CD14-positive monocyte (primary cell): ENCODE measurements around the gene CDC45. TPM values are rescaled to one million over a fixed set of nuclear protein-coding genes. Genes with fewer than 3 reads are reported as not detected.

Source experiments
- DNase-seq, 3 donors: peaks; one replicate each; pipeline ENCODE4 v3.0.0-alpha.2; 2011 to 2022
- H2AFZ ChIP-seq: 2 replicates; pipeline ENCODE4 v1.6.0; 2012; ENCODE audit warnings: mild to moderate bottlenecking, low read depth, low read length, inconsistent platforms; ENCODE audit not compliant: insufficient read depth, poor library complexity, severe bottlenecking
- H3K27ac ChIP-seq, 2 donors: 1 replicate in 1 of 2; 2 replicates in 1 of 2; pipeline ENCODE4 v1.5.1; 2012 to 2013; ENCODE audit warnings: low read length in 2 of 2, control low read depth in 1 of 2, inconsistent platforms in 1 of 2, low read depth in 1 of 2, mild to moderate bottlenecking in 1 of 2
- H3K27me3 ChIP-seq, 2 donors: one replicate each; pipeline versions ENCODE4 v1.6.0 to v1.6.1; 2011 to 2013; ENCODE audit warnings: low read length in 2 of 2; ENCODE audit not compliant: control insufficient read depth in 2 of 2, insufficient read depth in 2 of 2
- H3K36me3 ChIP-seq, 2 donors: replicated peaks in 1 of 2; 1 replicate in 1 of 2; 2 replicates in 1 of 2; pipeline versions ENCODE4 v1.5.1 to v1.6.1; 2012 to 2013; ENCODE audit warnings: low read length in 2 of 2, control low read depth in 1 of 2, inconsistent platforms in 1 of 2, mild to moderate bottlenecking in 1 of 2; ENCODE audit not compliant: insufficient read depth in 2 of 2, control insufficient read depth in 1 of 2
- H3K4me1 ChIP-seq, 2 donors: 1 replicate in 1 of 2; 2 replicates in 1 of 2; pipeline versions ENCODE4 v1.5.1 to v1.6.1; 2012 to 2013; ENCODE audit warnings: low read length in 2 of 2, control low read depth in 1 of 2, inconsistent platforms in 1 of 2, mild to moderate bottlenecking in 1 of 2, moderate library complexity in 1 of 2; ENCODE audit not compliant: insufficient read depth in 2 of 2, control insufficient read depth in 1 of 2
- H3K4me2 ChIP-seq: replicated peaks from 2 replicates; pipeline ENCODE3; 2012; ENCODE audit warnings: low read length, moderate library complexity, mild to moderate bottlenecking; ENCODE audit not compliant: poor library complexity, severe bottlenecking; ENCODE audit errors: extremely low read depth
- H3K4me3 ChIP-seq, 3 experiments: fragments of 200-600 bp in 1 of 3; sonication (generic) in 1 of 3; replicated peaks in 1 of 3; 1 replicate in 2 of 3; 2 replicates in 1 of 3; pipeline ENCODE4 v1.5.1; 2011 to 2013; ENCODE audit warnings: low read length in 3 of 3, mild to moderate bottlenecking in 3 of 3, control low read depth in 2 of 3, low read depth in 2 of 3, inconsistent platforms in 1 of 3, moderate library complexity in 1 of 3
- H3K79me2 ChIP-seq: 2 replicates; pipeline ENCODE4 v1.6.0; 2012; ENCODE audit warnings: mild to moderate bottlenecking, control low read depth, inconsistent platforms, low read length, moderate library complexity; ENCODE audit not compliant: insufficient read depth
- H3K9ac ChIP-seq: 2 replicates; pipeline ENCODE4 v1.6.0; 2017; ENCODE audit warnings: low read length, mild to moderate bottlenecking; ENCODE audit not compliant: insufficient read depth, poor library complexity, severe bottlenecking
- H3K9me3 ChIP-seq, 2 donors: replicated peaks in 1 of 2; 1 replicate in 1 of 2; 2 replicates in 1 of 2; pipeline versions ENCODE4 v1.5.1 to v1.6.1; 2012 to 2013; ENCODE audit warnings: low read length in 2 of 2, control low read depth in 1 of 2; ENCODE audit not compliant: control insufficient read depth in 1 of 2, insufficient read depth in 1 of 2
- H4K20me1 ChIP-seq: 2 replicates; pipeline ENCODE4 v1.6.0; 2012; ENCODE audit warnings: mild to moderate bottlenecking, low read length, control low read depth, moderate library complexity; ENCODE audit not compliant: insufficient read depth
- H3K27ac Mint-ChIP-seq, 7 donors: one replicate each; pipeline ENCODE4 v1.8.0; 2020; ENCODE audit warnings: mild to moderate bottlenecking in 7 of 7, mixed read lengths in 7 of 7, moderate library complexity in 6 of 7, inconsistent platforms in 2 of 7
- H3K27me3 Mint-ChIP-seq, 3 donors: one replicate each; pipeline ENCODE4 v1.8.0; 2021 to 2022; ENCODE audit warnings: low read depth in 3 of 3, mild to moderate bottlenecking in 3 of 3, mixed read lengths in 3 of 3, moderate library complexity in 3 of 3, inconsistent platforms in 1 of 3
- H3K36me3 Mint-ChIP-seq, 2 donors: one replicate each; pipeline ENCODE4 v1.8.0; 2020; ENCODE audit warnings: mixed read lengths in 2 of 2, inconsistent platforms in 1 of 2, mild to moderate bottlenecking in 1 of 2
- H3K4me1 Mint-ChIP-seq: one replicate; pipeline ENCODE4 v1.8.0; 2020; ENCODE audit warnings: mild to moderate bottlenecking, mixed read lengths
- H3K4me3 Mint-ChIP-seq, 2 donors: one replicate each; pipeline ENCODE4 v1.8.0; 2020; ENCODE audit warnings: mild to moderate bottlenecking in 2 of 2, mixed read lengths in 2 of 2, moderate library complexity in 1 of 2
- H3K9me3 Mint-ChIP-seq, 7 donors: one replicate each; pipeline ENCODE4 v1.8.0; 2020 to 2022; ENCODE audit warnings: mixed read lengths in 7 of 7, mild to moderate bottlenecking in 6 of 7, moderate library complexity in 6 of 7, inconsistent platforms in 2 of 7
- WGBS: methylation state at CpG from one replicate; pipeline ENCODE4 v1.1.5; 2013; ENCODE audit warnings: missing lambda C conversion rate; ENCODE audit not compliant: insufficient coverage; 5-methylcytosine and 5-hydroxymethylcytosine counted together
- intact Hi-C, 2 donors: fragments of 100-400 bp; cut with micrococcal nuclease; formaldehyde crosslinking; loops; one replicate each; pipeline versions ENCODE4 v1.15.0 to v1.15.1; 2023
- polyA plus RNA-seq, 3 donors: library from polyadenylated mRNA; depleted of rRNA in 1 of 3; unstranded in 2 of 3; stranded (reverse) in 1 of 3; fragments of 300-500 nt in 2 of 3; fragments of >200 nt in 1 of 3; fragmentation: Illumina TruSeq in 2 of 3; gene quantifications; 1 replicate in 2 of 3; 2 replicates in 1 of 3; pipeline ENCODE4 v1.2.3, GENCODE V29; 2012 to 2021
- TF ChIP-seq, protein P1 (sequence below): fragments of 200-600 bp; IDR thresholded peaks from one replicate; pipeline ENCODE4 v1.8.0; 2022; ENCODE audit warnings: antibody characterized with exemption, mild to moderate bottlenecking

Gene CDC45
- polyA plus RNA-seq, 3 donors, result 0.04 TPM; not detected in 2

DNA sequence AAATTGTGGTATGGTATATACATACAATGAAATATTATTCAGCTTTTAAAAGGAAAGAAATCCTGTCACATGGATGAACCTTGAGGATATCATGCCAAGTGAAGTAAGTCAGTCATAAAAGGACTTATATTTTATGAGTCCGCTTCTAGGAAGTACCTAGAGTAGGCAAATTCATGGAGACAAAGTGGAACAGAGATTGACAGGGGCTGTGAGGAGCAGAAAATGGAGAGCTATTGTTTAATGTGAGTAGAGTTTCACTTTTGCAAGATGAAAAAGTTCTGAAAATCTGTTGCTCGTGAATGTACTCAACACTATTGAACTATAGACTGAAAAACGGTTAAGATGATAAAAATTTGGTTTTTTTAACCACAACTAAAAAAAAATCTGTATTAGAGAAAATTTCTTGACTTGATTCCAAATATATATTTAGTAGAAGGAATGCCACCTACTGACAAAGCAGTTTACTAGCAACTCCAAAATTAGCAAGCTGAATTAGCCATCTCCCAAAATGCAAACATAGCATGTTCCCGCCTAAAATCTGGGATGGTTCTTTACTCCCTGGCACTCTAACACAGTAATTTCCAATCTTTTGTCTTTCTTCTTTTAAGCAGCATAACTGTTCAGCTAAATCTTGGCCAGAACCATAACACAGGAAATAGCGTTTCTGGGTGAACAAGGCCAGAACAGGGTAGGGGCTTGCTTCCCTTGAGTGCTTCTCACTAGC, 2.2 kb upstream of the CDC45 start:
- H3K9me3 ChIP-seq, result no peaks in the 10 kb centered on the region
- H4K20me1 ChIP-seq, result peaks cover 52% of the 10 kb centered on the region
- H3K27me3 ChIP-seq, result no peaks in the 10 kb centered on the region
- no peak overlapping the region for H3K27ac ChIP-seq
- no peak for DNase-seq
- no peaks in the 10 kb centered on the region for H3K27me3 Mint-ChIP-seq
- H3K4me2 ChIP-seq, result peak overlapping the region; percentile 95
- peaks cover 22 to 28% of the 10 kb centered on the region in 2 donors for H3K4me1 ChIP-seq
- no peak overlapping the region for H3K27ac Mint-ChIP-seq
- H3K4me3 ChIP-seq, result peak overlapping the region in 2 of 3 experiments; percentile 87 to 94
- peak overlapping the region; percentile 81 to 89 for H3K4me3 Mint-ChIP-seq
- intact Hi-C loops, result loop anchor here in 1 of 2 donors (2.0 to 10.0 kb wide), 4 partner anchors 45 to 540 kb away; partner anchors contain the start of genes ARVCF, CLTCL1, GNB1L and MRPL40
- H3K36me3 ChIP-seq, result peaks cover 27 to 36% of the 10 kb centered on the region in 2 donors
- no peaks in the 10 kb centered on the region for H3K9me3 Mint-ChIP-seq
- H3K36me3 Mint-ChIP-seq, result peaks cover 24 to 33% of the 10 kb centered on the region in 2 donors
- TF ChIP-seq, protein P1, sequence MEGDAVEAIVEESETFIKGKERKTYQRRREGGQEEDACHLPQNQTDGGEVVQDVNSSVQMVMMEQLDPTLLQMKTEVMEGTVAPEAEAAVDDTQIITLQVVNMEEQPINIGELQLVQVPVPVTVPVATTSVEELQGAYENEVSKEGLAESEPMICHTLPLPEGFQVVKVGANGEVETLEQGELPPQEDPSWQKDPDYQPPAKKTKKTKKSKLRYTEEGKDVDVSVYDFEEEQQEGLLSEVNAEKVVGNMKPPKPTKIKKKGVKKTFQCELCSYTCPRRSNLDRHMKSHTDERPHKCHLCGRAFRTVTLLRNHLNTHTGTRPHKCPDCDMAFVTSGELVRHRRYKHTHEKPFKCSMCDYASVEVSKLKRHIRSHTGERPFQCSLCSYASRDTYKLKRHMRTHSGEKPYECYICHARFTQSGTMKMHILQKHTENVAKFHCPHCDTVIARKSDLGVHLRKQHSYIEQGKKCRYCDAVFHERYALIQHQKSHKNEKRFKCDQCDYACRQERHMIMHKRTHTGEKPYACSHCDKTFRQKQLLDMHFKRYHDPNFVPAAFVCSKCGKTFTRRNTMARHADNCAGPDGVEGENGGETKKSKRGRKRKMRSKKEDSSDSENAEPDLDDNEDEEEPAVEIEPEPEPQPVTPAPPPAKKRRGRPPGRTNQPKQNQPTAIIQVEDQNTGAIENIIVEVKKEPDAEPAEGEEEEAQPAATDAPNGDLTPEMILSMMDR, result peak; percentile 24
- no peak overlapping the region for H2AFZ ChIP-seq
- 55% methylated on average over 2 of the region's 5 CpGs for WGBS
- H3K4me1 Mint-ChIP-seq, result peaks cover 27% of the 10 kb centered on the region
- peaks cover 58% of the 10 kb centered on the region for H3K79me2 ChIP-seq
- no peak overlapping the region for H3K9ac ChIP-seq

DNA sequence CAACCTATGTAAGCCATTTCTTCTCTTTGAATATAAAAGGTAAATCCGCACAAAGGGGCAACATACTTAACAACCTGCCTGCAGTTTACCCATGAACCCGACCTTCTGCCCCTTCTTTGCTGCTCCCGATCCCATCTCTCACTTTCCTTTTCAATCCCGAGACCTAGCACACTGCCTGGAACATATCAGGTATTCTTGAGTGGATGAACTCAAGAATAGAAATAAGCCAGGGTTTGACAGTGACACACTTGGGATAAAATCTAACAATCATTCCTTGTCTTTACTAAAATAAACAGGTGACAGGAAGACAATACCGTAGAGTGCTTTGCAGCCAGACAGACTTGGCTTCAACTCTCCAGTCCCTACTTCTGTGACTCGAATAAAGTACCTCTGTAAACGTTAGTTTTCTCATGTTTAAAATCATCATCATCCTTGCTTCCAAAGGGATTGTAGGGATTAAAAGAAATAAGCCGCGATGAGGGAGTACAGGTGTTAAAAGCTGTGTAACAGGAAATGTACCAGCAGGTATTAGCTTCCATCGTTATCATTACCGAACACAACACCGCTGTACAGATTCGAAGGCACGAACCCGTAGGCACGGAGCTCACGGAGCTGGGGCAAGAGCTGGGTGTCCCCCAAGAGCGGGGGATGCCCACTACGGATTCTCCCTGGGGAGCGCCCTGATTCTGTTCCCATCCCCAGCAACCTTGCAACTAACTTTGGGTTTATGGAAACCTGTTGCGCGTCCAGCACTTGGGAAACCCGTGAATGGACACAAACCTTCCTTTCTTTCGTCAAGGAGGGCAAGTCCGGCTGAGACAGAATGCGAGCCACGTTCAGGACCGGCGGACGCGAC, 1.4 kb upstream of the CDC45 start:
- H3K4me2 ChIP-seq, result peak overlapping the region; percentile 95
- peak overlapping the region; percentile 90 for H2AFZ ChIP-seq
- peak in 2 of 3 donors; percentile 4 to 17 for DNase-seq
- Mint-ChIP-seq H3K4me3 (peak overlapping the region; percentile 81 to 89), H3K9me3 (no peaks in the 10 kb centered on the region), H3K27me3 (no peaks in the 10 kb centered on the region), H3K36me3 (peaks cover 18 to 32% of the 10 kb centered on the region in 2 donors), H3K27ac (peak overlapping the region; percentile 45 to 99 (median 99)), H3K4me1 (peaks cover 27% of the 10 kb centered on the region)
- peak overlapping the region; percentile 69 to 94 (median 87) for H3K4me3 ChIP-seq
- TF ChIP-seq, protein P1, result no peak
- no peaks in the 10 kb centered on the region for H3K9me3 ChIP-seq
- peaks cover 22 to 28% of the 10 kb centered on the region in 2 donors for H3K4me1 ChIP-seq
- peaks cover 44% of the 10 kb centered on the region for H4K20me1 ChIP-seq
- peaks cover 58% of the 10 kb centered on the region for H3K79me2 ChIP-seq
- H3K27me3 ChIP-seq, result no peaks in the 10 kb centered on the region
- peaks cover 19 to 28% of the 10 kb centered on the region in 2 donors for H3K36me3 ChIP-seq
- peak overlapping the region; percentile 8 to 100 for H3K27ac ChIP-seq
- peak overlapping the region; percentile 90 for H3K9ac ChIP-seq
- WGBS, result under 1% methylated on average over 24 of the region's 31 CpGs
- intact Hi-C loops, result loop anchor here in 1 of 2 donors (2.0 to 10.0 kb wide), 4 partner anchors 45 to 539 kb away; partner anchors contain the start of genes ARVCF, CLTCL1, GNB1L and MRPL40
